Measurements from ENCODE around the gene LIMS2.

LIMS2 gene

GRCh38 chr2:127675331-127676261 is at the start of gene LIMS2:
LIMS2 (minus strand) TSS chr2:127675530; CDS start chr2:127675024, 506 bp downstream.
- Histone ChIP-seq H3K27me3 (replicated peaks; ENCODE audit: control insufficient read depth, insufficient read depth, low read length) (peaks cover 26% of the 10 kb centered on the region), H3K9ac (ENCODE audit: low read length) (peak within 1 kb of the TSS; percentile 91), H3K9me3 (ENCODE audit: control insufficient read depth, low read length) (no peaks in the 10 kb centered on the region), H3K36me3 (ENCODE audit: control insufficient read depth, insufficient read depth, low read length, severe bottlenecking) (no peaks in the 10 kb centered on the region), H3K4me3 (ENCODE audit: low read length) (peak within 1 kb of the TSS; percentile 85), H3K4me1 (ENCODE audit: control insufficient read depth, insufficient read depth, low read length) (peaks cover 38% of the 10 kb centered on the region)
- peak; percentile 68 for DNase-seq (ENCODE audit: low read depth)

- no peak overlapping the region for H3K9ac ChIP-seq (ENCODE audit: low read length)
- H3K9me3 ChIP-seq (ENCODE audit: control insufficient read depth, low read length) = no peaks in the 10 kb centered on the region
- no peaks in the 10 kb centered on the region for H3K27me3 ChIP-seq (replicated peaks; ENCODE audit: control insufficient read depth, insufficient read depth, low read length)
- H3K36me3 ChIP-seq (ENCODE audit: control insufficient read depth, insufficient read depth, low read length, severe bottlenecking) = peaks cover 67% of the 10 kb centered on the region
- H3K4me1 ChIP-seq (ENCODE audit: control insufficient read depth, insufficient read depth, low read length) = peaks cover 11% of the 10 kb centered on the region
- no peak for DNase-seq (ENCODE audit: low read depth)
- no peak overlapping the region for H3K4me3 ChIP-seq (ENCODE audit: low read length)
Measured at GRCh38 chr2:127722807-127723206, 47.5 kb upstream of the LIMS2 start.

GRCh38 chr2:127721978-127722355 is 46.6 kb upstream of the LIMS2 start:
- Histone ChIP-seq H3K36me3 (ENCODE audit: control insufficient read depth, insufficient read depth, low read length, severe bottlenecking) (peaks cover 70% of the 10 kb centered on the region), H3K9me3 (ENCODE audit: control insufficient read depth, low read length) (no peaks in the 10 kb centered on the region)

GRCh38 chr2:127721311-127721977 is 46.1 kb upstream of the LIMS2 start:
- peaks cover 72% of the 10 kb centered on the region for H3K36me3 ChIP-seq (ENCODE audit: control insufficient read depth, insufficient read depth, low read length, severe bottlenecking)
- H3K4me3 ChIP-seq (ENCODE audit: low read length) = no peak overlapping the region
- no peaks in the 10 kb centered on the region for H3K27me3 ChIP-seq (replicated peaks; ENCODE audit: control insufficient read depth, insufficient read depth, low read length)
- peaks cover 11% of the 10 kb centered on the region for H3K4me1 ChIP-seq (ENCODE audit: control insufficient read depth, insufficient read depth, low read length)
- H3K9ac ChIP-seq (ENCODE audit: low read length) = no peak overlapping the region
- H3K9me3 ChIP-seq (ENCODE audit: control insufficient read depth, low read length) = no peaks in the 10 kb centered on the region
- peak; percentile 25 for DNase-seq (ENCODE audit: low read depth)

More at GRCh38 chr2:127721978-127722355, 46.6 kb upstream of the LIMS2 start:
- Histone ChIP-seq H3K9ac (ENCODE audit: low read length) (no peak overlapping the region), H3K4me1 (ENCODE audit: control insufficient read depth, insufficient read depth, low read length) (peaks cover 11% of the 10 kb centered on the region), H3K27me3 (replicated peaks; ENCODE audit: control insufficient read depth, insufficient read depth, low read length) (no peaks in the 10 kb centered on the region), H3K4me3 (ENCODE audit: low read length) (no peak overlapping the region)
- DNase-seq (ENCODE audit: low read depth) = no peak

GRCh38 chr2:127719301-127720218 is 44.2 kb upstream of the LIMS2 start:
- Histone ChIP-seq H3K27me3 (replicated peaks; ENCODE audit: control insufficient read depth, insufficient read depth, low read length) (no peaks in the 10 kb centered on the region), H3K9me3 (ENCODE audit: control insufficient read depth, low read length) (no peaks in the 10 kb centered on the region), H3K4me1 (ENCODE audit: control insufficient read depth, insufficient read depth, low read length) (peaks cover 11% of the 10 kb centered on the region), H3K4me3 (ENCODE audit: low read length) (no peak overlapping the region), H3K9ac (ENCODE audit: low read length) (no peak overlapping the region), H3K36me3 (ENCODE audit: control insufficient read depth, insufficient read depth, low read length, severe bottlenecking) (peaks cover 72% of the 10 kb centered on the region)
- DNase-seq (ENCODE audit: low read depth) = no peak

- H3K27me3 ChIP-seq (replicated peaks; ENCODE audit: control insufficient read depth, insufficient read depth, low read length) = no peaks in the 10 kb centered on the region
- peaks cover 13% of the 10 kb centered on the region for H3K4me1 ChIP-seq (ENCODE audit: control insufficient read depth, insufficient read depth, low read length)
- no peak overlapping the region for H3K4me3 ChIP-seq (ENCODE audit: low read length)
- H3K9me3 ChIP-seq (ENCODE audit: control insufficient read depth, low read length) = no peaks in the 10 kb centered on the region
- no peak for DNase-seq (ENCODE audit: low read depth)
- H3K36me3 ChIP-seq (ENCODE audit: control insufficient read depth, insufficient read depth, low read length, severe bottlenecking) = peaks cover 64% of the 10 kb centered on the region
- H3K9ac ChIP-seq (ENCODE audit: low read length) = no peak overlapping the region
Measured at GRCh38 chr2:127718271-127718670, 42.9 kb upstream of the LIMS2 start.

- no peaks in the 10 kb centered on the region for H3K27me3 ChIP-seq (replicated peaks; ENCODE audit: control insufficient read depth, insufficient read depth, low read length)
Measured at GRCh38 chr2:127715778-127716449, 40.6 kb upstream of the LIMS2 start.

GRCh38 chr2:127713562-127713961 is 38.2 kb upstream of the LIMS2 start:
- Histone ChIP-seq H3K4me3 (ENCODE audit: low read length) (no peak overlapping the region), H3K9ac (ENCODE audit: low read length) (no peak overlapping the region), H3K36me3 (ENCODE audit: control insufficient read depth, insufficient read depth, low read length, severe bottlenecking) (peaks cover 35% of the 10 kb centered on the region), H3K4me1 (ENCODE audit: control insufficient read depth, insufficient read depth, low read length) (peaks cover 10% of the 10 kb centered on the region), H3K27me3 (replicated peaks; ENCODE audit: control insufficient read depth, insufficient read depth, low read length) (no peaks in the 10 kb centered on the region), H3K9me3 (ENCODE audit: control insufficient read depth, low read length) (no peaks in the 10 kb centered on the region)
- no peak for DNase-seq (ENCODE audit: low read depth)

More at GRCh38 chr2:127715778-127716449, 40.6 kb upstream of the LIMS2 start:
- H3K4me3 ChIP-seq (ENCODE audit: low read length) = no peak overlapping the region
- no peak for DNase-seq (ENCODE audit: low read depth)
- peaks cover 44% of the 10 kb centered on the region for H3K36me3 ChIP-seq (ENCODE audit: control insufficient read depth, insufficient read depth, low read length, severe bottlenecking)
- H3K9me3 ChIP-seq (ENCODE audit: control insufficient read depth, low read length) = no peaks in the 10 kb centered on the region
- H3K4me1 ChIP-seq (ENCODE audit: control insufficient read depth, insufficient read depth, low read length) = peaks cover 11% of the 10 kb centered on the region
- H3K9ac ChIP-seq (ENCODE audit: low read length) = no peak overlapping the region

GRCh38 chr2:127712999-127713398 is 37.7 kb upstream of the LIMS2 start:
- Histone ChIP-seq H3K36me3 (ENCODE audit: control insufficient read depth, insufficient read depth, low read length, severe bottlenecking) (peaks cover 38% of the 10 kb centered on the region), H3K4me3 (ENCODE audit: low read length) (no peak overlapping the region), H3K27me3 (replicated peaks; ENCODE audit: control insufficient read depth, insufficient read depth, low read length) (no peaks in the 10 kb centered on the region), H3K9ac (ENCODE audit: low read length) (no peak overlapping the region), H3K9me3 (ENCODE audit: control insufficient read depth, low read length) (no peaks in the 10 kb centered on the region), H3K4me1 (ENCODE audit: control insufficient read depth, insufficient read depth, low read length) (peaks cover 15% of the 10 kb centered on the region)
- DNase-seq (ENCODE audit: low read depth) = peak; percentile 14

- DNase-seq (ENCODE audit: low read depth) = no peak
- Histone ChIP-seq H3K27me3 (replicated peaks; ENCODE audit: control insufficient read depth, insufficient read depth, low read length) (no peaks in the 10 kb centered on the region), H3K4me1 (ENCODE audit: control insufficient read depth, insufficient read depth, low read length) (peaks cover 51% of the 10 kb centered on the region), H3K36me3 (ENCODE audit: control insufficient read depth, insufficient read depth, low read length, severe bottlenecking) (peaks cover 27% of the 10 kb centered on the region), H3K9ac (ENCODE audit: low read length) (no peak overlapping the region), H3K4me3 (ENCODE audit: low read length) (no peak overlapping the region), H3K9me3 (ENCODE audit: control insufficient read depth, low read length) (no peaks in the 10 kb centered on the region)
Measured at GRCh38 chr2:127709336-127709735, 34.0 kb upstream of the LIMS2 start.

Data from adipocyte (in vitro differentiated cells).